HepG2 (cell line): Measurements from ENCODE around the gene PCDHGC5. TPM values are rescaled to one million over a fixed set of nuclear protein-coding genes. Genes with fewer than 3 reads are reported as not detected.

Source experiments
- BRD4 ChIP-seq: sonication (generic); formaldehyde crosslinking; IDR thresholded peaks from 2 replicates; pipeline ENCODE4 v1.4.0; 2020; ENCODE audit warnings: missing genetic modification reagents
- DNMT1 ChIP-seq: sonication (generic); formaldehyde crosslinking; IDR thresholded peaks from 2 replicates; pipeline ENCODE4 v1.5.1; 2020; ENCODE audit warnings: mild to moderate bottlenecking, missing genetic modification reagents
- ETV6 ChIP-seq: sonication (generic); formaldehyde crosslinking; conservative IDR thresholded peaks from 2 replicates; pipeline ENCODE4 v1.4.0; 2020; ENCODE audit warnings: missing genetic modification reagents
- FOXO1 ChIP-seq: sonication (generic); formaldehyde crosslinking; IDR thresholded peaks from 2 replicates; pipeline ENCODE4 v1.4.0; 2020; ENCODE audit warnings: missing genetic modification reagents
- GTF3A ChIP-seq: sonication (generic); formaldehyde crosslinking; conservative IDR thresholded peaks from 2 replicates; pipeline ENCODE4 v1.4.0; 2020; ENCODE audit warnings: mild to moderate bottlenecking, missing genetic modification reagents
- HMGXB3 ChIP-seq: sonication (generic); formaldehyde crosslinking; IDR thresholded peaks from 2 replicates; pipeline ENCODE4 v1.4.0; 2020; ENCODE audit warnings: missing genetic modification reagents, borderline replicate concordance
- KLF9 ChIP-seq: IDR thresholded peaks from 2 replicates; pipeline ENCODE4 v1.6.1; 2016; ENCODE audit warnings: low read depth
- MYPOP ChIP-seq: sonication (generic); formaldehyde crosslinking; IDR thresholded peaks from 2 replicates; pipeline ENCODE4 v1.8.1; 2023; ENCODE audit warnings: mild to moderate bottlenecking, moderate library complexity, missing genetic modification reagents
- NFE2 ChIP-seq: sonication (generic); formaldehyde crosslinking; IDR thresholded peaks from 2 replicates; pipeline ENCODE4 v1.4.0; 2020; ENCODE audit warnings: missing genetic modification reagents
- RFXANK ChIP-seq: IDR thresholded peaks from 2 replicates; pipeline ENCODE4 v1.6.1; 2016
- SPEN ChIP-seq: sonication (generic); formaldehyde crosslinking; IDR thresholded peaks from 2 replicates; pipeline ENCODE4 v1.5.1; 2020; ENCODE audit warnings: low read depth, mild to moderate bottlenecking, missing genetic modification reagents
- ZBTB3 ChIP-seq: sonication (generic); formaldehyde crosslinking; IDR thresholded peaks from 2 replicates; pipeline ENCODE4 v1.4.0; 2020; ENCODE audit warnings: low read depth, mild to moderate bottlenecking, moderate library complexity, missing genetic modification reagents, borderline replicate concordance
- ZHX1 ChIP-seq: sonication (generic); formaldehyde crosslinking; IDR thresholded peaks from 2 replicates; pipeline ENCODE4 v1.8.1; 2022; ENCODE audit warnings: low read depth, mild to moderate bottlenecking, missing genetic modification reagents
- ZNF687 ChIP-seq: sonication (generic); formaldehyde crosslinking; IDR thresholded peaks from 2 replicates; pipeline ENCODE4 v1.5.1; 2020; ENCODE audit warnings: mild to moderate bottlenecking, missing genetic modification reagents, moderate library complexity
- ZNF776 ChIP-seq: sonication (generic); formaldehyde crosslinking; IDR thresholded peaks from 2 replicates; pipeline ENCODE4 v1.4.0; 2020; ENCODE audit warnings: mild to moderate bottlenecking, missing genetic modification reagents
- polyA plus RNA-seq, 8 experiments: library from polyadenylated mRNA; depleted of rRNA in 3 of 8; stranded (reverse) in 7 of 8; unstranded in 1 of 8; fragments of >200 nt; fragmentation: Illumina TruSeq in 4 of 8; extraction: Trizol in 4 of 8; gene quantifications; 2 replicates each; pipeline versions ENCODE4 v1.2.1 to v1.2.3, GENCODE V29; 2011 to 2016; ENCODE audit warnings: low read depth in 4 of 8, missing spikeins in 1 of 8, mixed read lengths in 1 of 8; ENCODE audit not compliant: insufficient read depth in 1 of 8
- total RNA-seq, 5 experiments: library from RNA; depleted of rRNA; stranded (reverse); fragments of >200 nt; fragmentation: Illumina TruSeq; extraction: Trizol; gene quantifications; 2 replicates each; pipeline ENCODE4 v1.2.3, GENCODE V29; 2016; ENCODE audit warnings: low read depth in 1 of 5

The PCDHGC5 gene
- total and polyA plus RNA-seq, 2 of the 13 experiments (the other 11 are each of a cell fraction or from before 2014, with no cell fraction given): 0.03 TPM; not detected in 1

- peak; percentile 67; the same call in 1 of the 2 replicates for TF ChIP-seq HMGXB3 (CRISPR knock-in tag)
- TF ChIP-seq ZNF687: peak; percentile 66
- TF ChIP-seq ETV6 (CRISPR knock-in tag): no peak
- TF ChIP-seq FOXO1 (CRISPR knock-in tag): peak; percentile 78
- no peak for TF ChIP-seq ZHX1 (CRISPR knock-in tag)
- TF ChIP-seq MYPOP (CRISPR knock-in tag): peak; percentile 56; the same call in 1 of the 2 replicates
- no peak for TF ChIP-seq BRD4 (CRISPR knock-in tag)
- no peak for TF ChIP-seq ZNF776
- no peak for TF ChIP-seq ZBTB3 (CRISPR knock-in tag)
- TF ChIP-seq NFE2 (CRISPR knock-in tag): no peak
- TF ChIP-seq SPEN: peak; percentile 35; the same call in 1 of the 2 replicates
- no peak for TF ChIP-seq DNMT1 (CRISPR knock-in tag)
- TF ChIP-seq GTF3A (CRISPR knock-in tag): no peak
- no peak for TF ChIP-seq KLF9 (CRISPR knock-in tag)
- TF ChIP-seq RFXANK: peak; percentile 61; the same call in 1 of the 2 replicates
These were observed 36.0 kb downstream of the PCDHGC5 start (continued) for GRCh38 chr5:141524604-141525597.
